OCI-LY1 (cell line): Measurements from ENCODE around the gene EFCAB10.
"Not testable (repeated sequence)": the region's sequence is repeated elsewhere in the genome, so short reads cannot be mapped to it uniquely, and the experiment has no call there.

ENCODE experiments used
- H2AFZ ChIP-seq: fragments of 200-600 bp; sonication (generic), shearing (Covaris generic); 2 replicates; pipeline ENCODE4 v1.6.0; 2014; ENCODE audit warnings: antibody characterized with exemption, mild to moderate bottlenecking, low read length
- H3F3A ChIP-seq: fragments of 200-600 bp; sonication (generic), shearing (Covaris generic); 2 replicates; pipeline ENCODE4 v1.6.0; 2014; ENCODE audit warnings: mild to moderate bottlenecking, antibody characterized with exemption, low read length, moderate library complexity; ENCODE audit not compliant: insufficient read depth
- H3K27ac ChIP-seq: fragments of 200-600 bp; sonication (generic); 2 replicates; pipeline ENCODE4 v1.5.1; 2014; ENCODE audit warnings: low read length, mixed run types, mild to moderate bottlenecking, low read depth; ENCODE audit not compliant: poor library complexity, severe bottlenecking
- H3K27me3 ChIP-seq: fragments of 200-600 bp; sonication (generic); 2 replicates; pipeline ENCODE4 v1.6.0; 2014; ENCODE audit warnings: antibody characterized with exemption, mild to moderate bottlenecking, low read length, moderate library complexity; ENCODE audit not compliant: insufficient read depth
- H3K36me3 ChIP-seq: fragments of 200-600 bp; sonication (generic); 2 replicates; pipeline ENCODE4 v1.6.1; 2014; ENCODE audit warnings: mild to moderate bottlenecking, antibody characterized with exemption, low read length, moderate library complexity, mixed read lengths; ENCODE audit not compliant: insufficient read depth
- H3K4me1 ChIP-seq: fragments of 200-600 bp; sonication (generic); 2 replicates; pipeline ENCODE4 v1.5.1; 2014; ENCODE audit warnings: mild to moderate bottlenecking, low read length, moderate library complexity; ENCODE audit not compliant: insufficient read depth, severe bottlenecking
- H3K4me2 ChIP-seq: fragments of 200-600 bp; sonication (generic), shearing (Covaris generic); 2 replicates; pipeline ENCODE4 v1.6.1; 2014; ENCODE audit warnings: low read length
- H3K4me3 ChIP-seq: fragments of 200-600 bp; sonication (generic); 2 replicates; pipeline ENCODE4 v1.5.1; 2014; ENCODE audit warnings: low read length, low read depth, mild to moderate bottlenecking, mixed read lengths; ENCODE audit not compliant: poor library complexity, severe bottlenecking
- H3K79me2 ChIP-seq: fragments of 200-600 bp; shearing (Covaris generic); 2 replicates; pipeline ENCODE4 v1.6.1; 2016; ENCODE audit warnings: mixed run types, low read length, mixed read lengths; ENCODE audit not compliant: insufficient read depth
- H3K9ac ChIP-seq: fragments of 200-600 bp; sonication (generic), shearing (Covaris generic); 2 replicates; pipeline ENCODE4 v1.6.1; 2014; ENCODE audit warnings: mild to moderate bottlenecking, low read length, mixed read lengths
- H3K9me2 ChIP-seq: fragments of 200-600 bp; sonication (generic), shearing (Covaris generic); 2 replicates; pipeline ENCODE4 v1.6.1; 2014; ENCODE audit warnings: low read depth, mild to moderate bottlenecking, low read length, mixed read lengths
- H3K9me3 ChIP-seq: fragments of 200-600 bp; shearing (Covaris generic); 2 replicates; pipeline ENCODE4 v1.6.1; 2014; ENCODE audit warnings: low read length, mixed read lengths
- H4K20me1 ChIP-seq: fragments of 200-600 bp; sonication (generic), shearing (Covaris generic); 2 replicates; pipeline ENCODE4 v1.6.0; 2016; ENCODE audit warnings: mild to moderate bottlenecking, low read length; ENCODE audit not compliant: insufficient read depth
- EZH2 ChIP-seq: fragments of 200-600 bp; sonication (generic), shearing (Covaris generic); IDR thresholded peaks from 2 replicates; pipeline ENCODE4 v1.8.0; 2017; ENCODE audit warnings: borderline replicate concordance, mixed run types, mild to moderate bottlenecking, antibody characterized with exemption, low read length, moderate library complexity, mixed read lengths
- TF ChIP-seq, protein P1 (sequence below): fragments of 200-600 bp; sonication (generic), shearing (Covaris generic); IDR thresholded peaks from 2 replicates; pipeline ENCODE4 v1.5.1; 2017; ENCODE audit warnings: mild to moderate bottlenecking, antibody characterized with exemption, low read length, moderate library complexity, mixed read lengths

Gene EFCAB10

DNA sequence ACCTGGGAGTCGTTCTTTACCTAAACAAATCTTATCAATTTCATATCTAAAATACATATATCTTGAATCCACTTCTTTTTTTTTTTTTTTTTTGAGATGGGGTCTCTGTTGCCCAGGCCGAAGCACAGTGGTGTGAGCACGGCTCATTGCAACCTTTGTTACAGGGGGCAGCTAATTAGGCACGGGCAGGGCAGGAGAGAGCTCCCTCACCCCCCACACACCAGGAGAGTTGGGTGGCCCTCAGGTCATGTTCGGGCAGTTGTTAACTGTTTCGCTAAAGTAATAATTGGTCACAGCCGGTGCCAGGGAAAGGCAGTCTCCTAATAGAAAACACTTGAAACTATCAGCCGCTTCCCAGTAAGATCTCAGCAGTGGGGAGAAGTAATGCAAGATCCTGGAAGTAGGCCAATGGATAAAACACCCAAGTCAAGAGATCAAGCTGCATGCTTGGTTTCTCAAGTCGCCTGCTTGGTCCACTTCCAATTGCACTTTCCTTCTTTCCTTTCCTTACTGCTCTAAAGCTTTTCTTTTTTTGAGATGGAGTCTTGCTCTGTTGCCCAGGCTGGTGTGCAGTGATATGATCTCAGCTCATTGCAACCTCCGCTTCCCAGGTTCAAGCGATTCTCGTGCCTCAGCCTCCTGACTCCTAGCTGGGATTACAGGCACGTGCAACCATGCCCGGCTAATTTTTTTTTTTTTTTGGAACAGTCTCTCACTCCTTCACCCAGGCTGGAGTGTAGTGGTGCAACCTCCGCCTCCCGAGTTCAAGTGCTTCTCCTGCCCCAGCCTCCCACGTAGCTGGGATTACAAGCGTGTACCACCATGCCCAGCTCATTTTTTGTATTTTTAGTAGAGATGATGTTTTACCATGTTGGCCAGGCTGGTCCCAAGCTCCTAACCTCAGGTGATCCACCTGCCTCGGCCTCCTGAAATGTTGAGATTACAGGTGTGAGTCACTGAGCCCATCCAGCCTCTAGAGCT is 21.3 kb upstream of the EFCAB10 start:
- Histone ChIP-seq H3K9me2 (no peaks in the 10 kb centered on the region), H3K27me3 (no peaks in the 10 kb centered on the region)
- TF ChIP-seq EZH2: no peak
- TF ChIP-seq, protein P1, sequence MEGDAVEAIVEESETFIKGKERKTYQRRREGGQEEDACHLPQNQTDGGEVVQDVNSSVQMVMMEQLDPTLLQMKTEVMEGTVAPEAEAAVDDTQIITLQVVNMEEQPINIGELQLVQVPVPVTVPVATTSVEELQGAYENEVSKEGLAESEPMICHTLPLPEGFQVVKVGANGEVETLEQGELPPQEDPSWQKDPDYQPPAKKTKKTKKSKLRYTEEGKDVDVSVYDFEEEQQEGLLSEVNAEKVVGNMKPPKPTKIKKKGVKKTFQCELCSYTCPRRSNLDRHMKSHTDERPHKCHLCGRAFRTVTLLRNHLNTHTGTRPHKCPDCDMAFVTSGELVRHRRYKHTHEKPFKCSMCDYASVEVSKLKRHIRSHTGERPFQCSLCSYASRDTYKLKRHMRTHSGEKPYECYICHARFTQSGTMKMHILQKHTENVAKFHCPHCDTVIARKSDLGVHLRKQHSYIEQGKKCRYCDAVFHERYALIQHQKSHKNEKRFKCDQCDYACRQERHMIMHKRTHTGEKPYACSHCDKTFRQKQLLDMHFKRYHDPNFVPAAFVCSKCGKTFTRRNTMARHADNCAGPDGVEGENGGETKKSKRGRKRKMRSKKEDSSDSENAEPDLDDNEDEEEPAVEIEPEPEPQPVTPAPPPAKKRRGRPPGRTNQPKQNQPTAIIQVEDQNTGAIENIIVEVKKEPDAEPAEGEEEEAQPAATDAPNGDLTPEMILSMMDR: no peak

DNA sequence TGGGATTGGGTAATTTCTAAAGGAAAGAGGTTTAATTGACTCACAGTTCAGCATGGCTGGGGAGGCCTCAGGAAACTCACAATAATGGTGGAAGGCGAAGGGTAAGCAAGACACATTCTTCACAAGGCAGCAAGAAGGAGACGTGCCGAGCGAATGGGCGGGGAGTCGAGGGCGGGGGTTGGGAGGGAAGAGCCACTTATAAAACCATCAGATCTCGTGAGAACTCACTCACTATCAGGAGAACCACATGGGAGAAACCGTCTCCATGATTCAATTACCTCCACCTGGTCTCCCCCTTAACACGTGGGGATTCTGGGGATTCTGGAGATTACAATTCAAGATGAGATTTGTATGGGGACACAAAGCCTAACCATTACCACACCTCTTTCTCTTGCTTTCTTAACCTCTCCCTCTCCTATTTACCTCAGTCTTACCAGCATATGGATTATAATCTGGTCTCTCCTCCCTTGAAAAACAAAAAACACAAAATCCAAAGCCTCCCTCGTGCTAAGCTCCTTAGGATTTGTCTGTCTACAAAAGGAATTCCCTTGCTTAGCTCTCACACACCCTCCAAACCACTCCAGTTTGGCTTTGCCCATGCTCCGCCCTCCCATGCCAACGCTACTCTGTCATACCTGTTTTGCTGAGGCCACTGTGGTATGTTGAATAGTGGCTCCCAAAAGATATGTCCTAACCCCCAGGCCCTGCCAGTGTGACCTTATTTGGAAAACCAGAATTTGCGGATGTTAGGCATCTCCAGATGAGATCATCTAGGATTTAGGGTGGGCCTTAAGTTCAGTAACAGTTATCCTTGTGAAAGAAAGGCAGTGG is 19.6 kb upstream of the EFCAB10 start:
- no peaks in the 10 kb centered on the region for H3K9me3 ChIP-seq
- H4K20me1 ChIP-seq: no peaks in the 10 kb centered on the region
- no peaks in the 10 kb centered on the region for H3F3A ChIP-seq
- H3K27ac ChIP-seq: no peak overlapping the region
- H3K4me1 ChIP-seq: no peaks in the 10 kb centered on the region
- no peak overlapping the region for H3K4me2 ChIP-seq
- H2AFZ ChIP-seq: no peak overlapping the region
- no peaks in the 10 kb centered on the region for H3K27me3 ChIP-seq
- no peak for TF ChIP-seq EZH2
- TF ChIP-seq, protein P1: no peak
- no peaks in the 10 kb centered on the region for H3K36me3 ChIP-seq
- H3K79me2 ChIP-seq: no peaks in the 10 kb centered on the region
- no peaks in the 10 kb centered on the region for H3K9me2 ChIP-seq
- no peak overlapping the region for H3K4me3 ChIP-seq
- no peak overlapping the region for H3K9ac ChIP-seq

More for the DNA sequence above, 21.3 kb upstream of the EFCAB10 start:
- H3K4me2 ChIP-seq: no peak overlapping the region
- no peaks in the 10 kb centered on the region for H3K79me2 ChIP-seq
- no peaks in the 10 kb centered on the region for H3K4me1 ChIP-seq
- no peaks in the 10 kb centered on the region for H3K36me3 ChIP-seq
- no peak overlapping the region for H3K4me3 ChIP-seq
- H3K27ac ChIP-seq: no peak overlapping the region
- no peaks in the 10 kb centered on the region for H4K20me1 ChIP-seq
- no peaks in the 10 kb centered on the region for H3F3A ChIP-seq
- no peak overlapping the region for H2AFZ ChIP-seq
- no peaks in the 10 kb centered on the region for H3K9me3 ChIP-seq
- H3K9ac ChIP-seq: no peak overlapping the region

GRCh38 chr7:105599551-105599950 is 18.3 kb upstream of the EFCAB10 start:
- no peaks in the 10 kb centered on the region for H3F3A ChIP-seq
- no peaks in the 10 kb centered on the region for H3K27me3 ChIP-seq
- H3K4me1 ChIP-seq: peaks cover 1% of the 10 kb centered on the region
- no peak overlapping the region for H3K9ac ChIP-seq
- no peak for TF ChIP-seq EZH2
- TF ChIP-seq, protein P1: no peak
- H3K27ac ChIP-seq: no peak overlapping the region
- no peak overlapping the region for H2AFZ ChIP-seq
- no peaks in the 10 kb centered on the region for H3K79me2 ChIP-seq
- no peak overlapping the region for H3K4me2 ChIP-seq
- no peaks in the 10 kb centered on the region for H3K9me2 ChIP-seq
- no peak overlapping the region for H3K4me3 ChIP-seq
- no peaks in the 10 kb centered on the region for H4K20me1 ChIP-seq
- no peaks in the 10 kb centered on the region for H3K36me3 ChIP-seq
- H3K9me3 ChIP-seq: no peaks in the 10 kb centered on the region

DNA sequence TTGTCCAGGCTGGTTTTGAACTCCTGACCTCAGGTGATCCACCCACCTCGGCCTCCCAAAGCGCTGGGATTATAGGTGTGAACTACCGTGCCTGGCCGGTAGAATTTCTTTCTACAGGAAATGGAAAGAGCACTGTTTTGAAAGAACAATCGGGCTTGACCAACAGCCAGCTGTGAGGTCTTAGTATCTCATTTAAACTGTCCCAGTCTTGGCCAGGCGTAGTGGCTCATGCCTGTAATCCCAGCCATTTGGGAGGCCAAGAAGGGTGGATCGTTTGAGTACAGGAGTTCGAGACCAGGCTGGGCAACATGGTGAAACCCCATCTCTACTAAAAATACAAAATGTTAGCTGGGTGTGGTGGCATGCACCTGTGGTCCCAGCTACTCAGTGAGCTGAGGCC is 17.8 kb upstream of the EFCAB10 start:
- H2AFZ ChIP-seq, H4K20me1 ChIP-seq: not testable (repeated sequence)

More for the DNA sequence above, 17.8 kb upstream of the EFCAB10 start:
- H3K9me2 ChIP-seq, H3K79me2 ChIP-seq, H3K9ac ChIP-seq, H3K4me3 ChIP-seq, H3F3A ChIP-seq, H3K9me3 ChIP-seq, H3K27ac ChIP-seq, H3K36me3 ChIP-seq, H3K4me1 ChIP-seq, H3K27me3 ChIP-seq, H3K4me2 ChIP-seq: not testable (repeated sequence)
